ENCODE data around the gene CDX1.

The CDX1 gene

DNA sequence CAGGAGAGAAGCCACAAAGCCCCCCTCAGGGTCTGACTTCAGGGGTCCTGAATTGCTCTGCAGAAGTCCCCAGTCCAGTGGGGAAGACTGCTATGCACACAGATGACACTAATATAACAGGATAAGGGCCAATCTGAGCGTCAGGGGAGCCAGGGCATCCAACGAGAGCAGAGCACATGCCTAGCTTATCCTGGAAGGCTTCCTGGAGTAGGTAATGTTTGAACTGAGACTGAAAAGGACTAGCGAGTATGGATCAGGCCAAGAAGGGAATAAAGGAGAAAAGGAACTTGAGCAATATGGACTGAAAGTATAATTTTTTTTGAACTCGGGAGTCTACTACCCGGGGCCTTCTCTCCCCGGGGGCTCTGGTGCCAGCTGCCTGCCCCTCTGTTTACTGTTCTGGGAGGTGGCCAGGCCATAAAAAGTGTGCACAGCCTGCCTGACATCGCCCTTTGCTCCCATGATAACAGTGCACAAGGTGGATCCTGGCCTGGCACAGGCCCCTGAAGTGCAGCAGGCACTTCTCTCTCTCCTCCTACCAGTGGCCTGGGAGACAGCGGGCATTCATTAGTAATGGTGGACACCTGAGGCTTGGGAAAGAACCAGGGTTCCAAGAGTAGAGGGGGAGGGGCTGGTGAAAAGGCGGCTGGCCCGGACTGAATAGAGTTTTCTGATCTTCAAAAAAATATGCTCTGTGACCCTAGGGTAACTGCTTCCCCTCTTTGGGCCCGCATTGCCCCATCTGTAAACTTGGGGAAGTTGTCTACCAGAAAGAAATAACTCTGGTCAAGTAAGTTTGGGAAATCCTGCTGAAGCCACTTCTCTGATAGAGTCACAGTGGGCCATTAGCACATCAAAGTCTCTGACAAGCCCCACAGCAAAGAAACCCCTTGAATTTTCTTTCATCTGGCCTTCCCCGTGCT lies 18.7 kb downstream of the CDX1 start:
- DNase-seq: no peak

DNA sequence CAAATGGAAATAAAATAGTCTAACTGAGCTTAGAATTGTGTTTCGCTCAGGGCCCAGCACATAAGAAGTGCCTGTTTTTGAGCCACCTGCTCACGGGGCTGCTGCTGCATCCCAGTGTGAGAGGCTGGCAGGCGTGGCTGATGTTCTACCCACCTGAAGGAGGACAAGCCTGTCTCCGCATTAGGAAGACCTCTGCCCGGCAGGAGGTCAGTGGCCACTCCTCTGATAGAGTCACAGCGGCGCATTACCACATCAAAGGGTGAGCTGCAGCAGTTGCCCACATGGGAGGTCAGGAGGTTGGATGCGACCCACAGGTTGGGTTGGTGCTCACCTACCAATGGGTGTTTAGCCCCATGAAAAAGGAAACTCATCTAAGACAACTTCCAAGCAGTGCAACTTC lies 19.6 kb downstream of the CDX1 start:
- DNase-seq: no peak

DNA sequence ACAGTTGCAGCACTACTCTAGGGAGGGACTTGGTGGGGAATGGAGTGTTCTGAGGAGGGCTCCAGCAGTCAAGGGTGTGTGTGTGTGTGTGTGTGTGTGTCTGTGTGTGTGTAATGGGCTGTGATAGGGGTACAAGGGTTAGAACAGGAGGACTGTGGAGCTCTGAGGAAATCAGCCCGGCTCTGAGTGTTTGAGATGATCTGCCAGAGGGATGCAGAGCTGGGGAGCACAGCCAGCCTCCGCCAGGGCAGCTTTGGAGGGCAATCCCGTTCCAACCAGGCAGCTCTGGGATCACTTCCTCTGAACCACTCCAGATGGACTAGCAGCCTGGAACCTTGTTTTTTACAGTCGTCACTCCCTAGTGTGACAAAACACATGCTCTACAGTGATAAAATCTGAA lies 20.3 kb downstream of the CDX1 start:
- no peak for DNase-seq

DNA sequence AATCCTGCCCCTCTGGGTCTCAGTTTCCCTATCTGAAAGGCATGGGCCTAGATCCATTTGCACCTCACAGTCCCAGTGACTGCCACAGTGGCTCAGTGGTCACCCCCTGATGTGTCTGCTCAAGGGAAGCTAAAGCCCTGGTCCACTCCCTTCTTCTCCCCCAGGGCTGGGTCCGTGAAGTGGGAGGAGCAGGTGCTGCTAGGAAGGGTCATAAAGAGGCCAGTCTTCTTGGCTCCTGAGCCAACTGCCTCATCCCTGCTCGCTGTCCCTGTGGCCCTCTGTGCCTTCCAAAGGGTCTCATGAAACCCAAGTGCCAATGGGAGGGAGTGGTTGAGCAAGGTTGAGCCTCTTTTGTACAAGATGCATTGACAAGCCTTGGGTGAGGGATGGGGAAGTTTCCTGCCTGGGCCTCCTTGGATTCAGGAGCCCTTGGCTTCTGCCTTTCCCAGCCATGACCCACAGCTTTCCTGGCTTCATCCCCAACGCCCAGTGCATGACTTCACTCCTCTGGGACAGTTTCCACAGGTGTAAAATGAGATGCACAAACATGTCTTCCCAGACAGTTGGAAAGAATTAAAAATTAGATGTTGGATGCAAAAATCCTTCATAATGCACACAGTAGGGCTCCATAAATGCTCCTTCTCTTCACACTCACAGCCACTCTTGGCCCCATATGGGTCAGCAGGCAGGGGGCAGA lies 21.7 kb downstream of the CDX1 start:
- no peak for DNase-seq

DNA sequence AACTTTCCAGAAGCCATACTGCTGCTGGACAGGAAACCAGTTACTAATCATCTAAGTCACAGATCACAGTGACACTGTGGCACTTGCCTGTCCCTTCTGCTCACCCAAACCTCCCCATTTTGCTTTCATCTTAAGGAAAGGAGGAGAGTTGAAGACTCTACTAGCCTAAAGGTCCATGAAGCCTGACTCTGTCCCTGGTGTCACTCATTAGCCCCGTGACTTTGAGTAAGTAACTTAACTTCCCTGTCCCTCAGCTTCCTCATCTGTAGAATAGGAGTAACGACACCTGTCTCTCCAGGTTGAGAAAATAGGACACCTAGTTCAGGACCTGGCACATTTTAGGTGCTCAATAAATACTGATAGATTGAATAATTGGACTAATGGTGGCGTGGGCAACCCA lies 22.7 kb downstream of the CDX1 start:
- DNase-seq: no peak

DNA sequence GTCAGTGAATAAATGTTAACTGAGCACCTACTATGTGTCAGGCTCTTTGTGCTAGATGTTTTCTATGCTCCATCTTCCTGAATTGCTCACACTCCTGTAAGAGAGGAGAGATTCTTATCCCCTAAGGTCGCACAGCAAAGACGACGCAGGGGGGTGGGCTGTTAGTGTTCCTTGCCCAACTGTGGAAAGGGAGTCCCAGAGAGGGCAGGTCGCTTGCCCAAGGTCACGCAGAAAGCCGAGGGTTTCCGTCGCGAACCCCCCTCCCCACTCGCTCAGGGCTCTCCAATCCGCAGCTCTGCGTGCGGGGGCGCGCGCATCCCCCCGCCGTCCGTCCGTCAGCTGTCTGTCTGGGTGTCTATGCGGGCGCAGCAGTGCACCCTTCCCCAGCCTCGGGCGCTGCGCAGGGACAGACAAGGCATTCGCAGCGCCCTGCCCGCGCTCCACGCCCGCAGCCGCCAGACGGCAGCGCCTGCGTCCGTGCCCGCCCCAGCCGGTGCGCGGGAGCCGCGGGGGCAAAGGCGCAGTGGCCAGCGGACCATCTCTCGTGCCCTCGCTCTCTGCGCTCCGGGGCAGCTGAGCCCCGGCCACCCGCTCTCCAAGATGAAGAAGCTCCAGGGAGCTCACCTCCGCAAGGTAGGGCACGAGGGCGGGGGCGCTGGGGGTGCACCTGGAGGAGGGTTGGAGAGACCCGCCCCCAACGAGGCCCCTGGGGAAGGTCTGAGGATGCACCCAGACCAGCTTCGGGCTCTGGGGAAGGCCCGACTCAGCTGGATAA lies 23.3 kb downstream of the CDX1 start, which contains the start of gene SLC6A7:
Gene SLC6A7 (plus strand): TSS at position 335 of the 775 bp plus-strand sequence. CDS start 266 bp downstream, at position 601.
- DNase-seq: no peak

DNA sequence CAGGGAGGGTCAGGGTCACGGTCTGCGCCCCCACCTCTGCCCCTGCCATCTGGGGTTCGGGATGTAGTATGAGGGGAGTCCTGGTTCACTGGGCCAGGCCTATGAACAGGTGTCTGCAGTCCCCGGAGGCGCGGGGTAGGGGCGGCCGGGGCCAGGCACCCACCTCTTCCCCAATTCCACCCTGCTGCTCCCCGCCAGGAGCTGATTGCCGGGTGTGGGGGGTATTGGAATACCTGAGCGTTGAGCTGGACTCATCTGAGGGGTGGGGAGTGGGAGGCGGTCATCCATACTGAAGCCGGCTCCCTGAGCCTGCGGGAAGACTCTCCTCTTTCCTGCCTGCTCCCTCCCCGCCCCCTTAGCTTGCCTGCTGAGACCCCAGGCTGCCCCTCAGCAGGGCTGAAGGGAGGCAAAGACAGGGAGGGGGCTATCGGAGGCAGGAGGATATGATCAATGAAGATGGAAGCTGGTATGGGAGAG lies 24.0 kb downstream of the CDX1 start:
- DNase-seq: no peak

DNA sequence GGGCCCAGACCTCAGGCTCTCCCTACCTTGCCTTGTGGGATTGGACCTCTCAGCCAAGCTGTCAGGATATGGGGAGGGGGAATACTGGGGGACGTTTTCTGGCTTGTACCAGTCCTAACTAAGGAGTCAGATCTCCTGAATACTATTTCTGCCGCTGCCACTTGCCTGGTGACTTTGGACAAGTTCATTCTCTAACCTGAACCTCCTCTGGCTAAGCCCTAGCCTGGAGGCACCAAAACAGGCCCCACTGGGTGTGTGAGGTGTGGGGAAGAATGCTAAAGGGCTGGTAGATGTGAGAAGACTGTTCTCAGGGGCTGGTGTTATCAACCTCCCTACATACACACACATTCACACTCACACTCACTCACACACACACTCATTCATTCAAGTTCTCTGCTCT lies 24.4 kb downstream of the CDX1 start:
- no peak for DNase-seq

DNA sequence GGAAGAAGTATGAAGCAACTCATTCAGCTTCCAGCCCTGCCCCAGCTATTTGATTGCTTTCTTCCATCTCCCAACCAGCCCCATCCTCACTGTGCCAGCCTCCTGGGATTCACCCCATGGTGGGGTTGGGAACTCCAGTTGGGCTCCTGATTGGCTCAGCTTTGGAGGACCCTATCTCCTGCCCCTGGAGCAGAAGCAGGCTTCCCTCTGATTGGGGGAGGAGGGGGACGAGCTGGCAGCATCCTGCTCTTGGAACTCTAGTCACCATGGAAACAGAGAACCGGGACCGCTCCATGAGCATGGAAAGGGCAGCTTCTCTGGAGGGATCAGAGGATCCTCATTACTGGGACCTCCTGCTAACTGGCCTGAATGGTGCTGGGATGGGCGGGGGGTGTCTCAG lies 25.9 kb downstream of the CDX1 start:
- DNase-seq: no peak

DNA sequence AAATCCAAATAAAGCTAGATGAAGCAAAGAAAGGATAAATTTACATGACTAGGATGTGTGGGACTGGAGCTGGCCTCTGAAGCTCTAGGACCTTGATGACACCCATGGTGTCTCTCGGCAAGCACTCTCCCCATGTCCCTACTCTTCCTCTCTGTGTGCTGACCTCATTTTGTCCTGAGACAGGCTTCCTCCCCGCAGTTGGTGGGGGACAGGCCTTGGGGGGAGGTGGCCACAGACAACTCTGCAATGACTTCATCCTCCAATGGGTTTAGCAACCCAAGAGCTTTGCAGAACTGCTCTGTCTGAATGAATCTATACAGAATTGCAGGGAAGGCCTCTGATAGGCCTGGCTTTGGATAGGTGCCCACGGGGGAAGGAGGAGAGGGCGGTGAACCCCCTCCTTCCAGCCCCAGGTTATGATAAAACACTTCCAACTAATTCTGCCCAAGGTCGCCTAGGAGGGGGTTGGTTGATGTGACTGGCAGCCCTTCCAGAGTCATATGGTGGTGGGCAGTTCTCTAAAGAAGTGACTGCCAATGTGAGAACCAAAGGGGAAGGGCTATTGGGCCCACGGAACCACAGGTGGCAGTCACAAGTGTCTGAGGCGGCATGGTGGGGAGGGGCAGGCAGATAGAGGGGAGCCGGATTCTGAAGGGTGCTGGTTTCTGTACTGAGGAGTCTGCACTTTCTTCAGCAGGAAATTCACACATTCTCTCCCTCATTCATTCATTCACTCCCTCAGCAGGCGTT lies 29.3 kb downstream of the CDX1 start:
- no peak for DNase-seq

DNA sequence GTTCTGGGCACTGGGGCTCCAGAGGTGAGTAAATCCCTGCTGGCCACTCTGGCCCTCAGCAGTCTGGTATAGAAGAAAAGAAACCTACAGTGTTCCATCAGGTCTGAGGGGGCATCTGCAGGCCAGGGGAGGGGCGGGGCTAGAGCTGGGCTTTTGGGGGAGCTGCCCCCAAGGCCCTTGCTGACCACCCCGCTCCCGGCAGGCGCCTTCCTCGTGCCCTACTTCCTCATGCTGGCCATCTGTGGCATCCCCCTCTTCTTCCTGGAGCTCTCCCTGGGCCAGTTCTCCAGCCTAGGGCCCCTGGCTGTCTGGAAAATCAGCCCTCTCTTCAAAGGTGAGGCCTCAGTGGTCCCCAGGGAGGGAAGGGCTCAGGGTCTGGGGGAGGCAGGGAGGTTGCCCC lies 29.9 kb downstream of the CDX1 start:
- DNase-seq: no peak

DNA sequence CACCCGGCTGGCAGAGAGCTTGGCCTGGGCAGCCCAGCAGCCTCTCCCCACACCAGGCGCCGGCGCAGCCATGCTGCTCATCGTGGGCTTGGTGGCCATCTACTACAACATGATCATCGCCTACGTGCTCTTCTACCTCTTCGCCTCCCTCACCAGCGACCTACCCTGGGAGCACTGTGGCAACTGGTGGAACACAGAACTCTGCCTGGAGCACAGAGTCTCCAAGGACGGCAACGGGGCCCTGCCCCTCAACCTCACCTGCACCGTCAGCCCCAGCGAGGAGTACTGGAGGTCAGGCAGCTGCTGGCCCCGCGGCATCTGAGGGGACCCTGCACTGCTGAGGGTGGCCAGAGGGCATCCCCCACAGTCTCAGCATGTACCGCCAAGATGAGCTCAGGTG lies 30.4 kb downstream of the CDX1 start:
- DNase-seq: no peak

DNA sequence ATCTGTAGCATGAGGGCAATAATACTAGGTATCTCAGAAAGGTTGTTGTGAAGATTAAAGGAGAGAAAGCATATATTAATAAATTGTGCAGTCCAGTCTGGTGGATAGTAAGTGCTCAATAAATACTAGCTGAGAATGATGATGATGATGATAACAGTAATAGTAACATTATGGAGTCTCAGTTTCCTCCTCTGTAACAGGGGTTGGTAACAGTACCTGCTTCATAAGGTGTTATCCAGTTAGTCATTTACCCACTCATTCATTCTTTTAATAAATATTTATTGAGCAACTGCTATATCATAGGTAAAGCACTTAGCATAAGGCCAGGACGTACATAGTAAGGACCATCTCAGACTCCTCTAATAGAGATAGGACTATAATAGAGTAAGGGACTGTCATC lies 30.9 kb downstream of the CDX1 start:
- DNase-seq: no peak

DNA sequence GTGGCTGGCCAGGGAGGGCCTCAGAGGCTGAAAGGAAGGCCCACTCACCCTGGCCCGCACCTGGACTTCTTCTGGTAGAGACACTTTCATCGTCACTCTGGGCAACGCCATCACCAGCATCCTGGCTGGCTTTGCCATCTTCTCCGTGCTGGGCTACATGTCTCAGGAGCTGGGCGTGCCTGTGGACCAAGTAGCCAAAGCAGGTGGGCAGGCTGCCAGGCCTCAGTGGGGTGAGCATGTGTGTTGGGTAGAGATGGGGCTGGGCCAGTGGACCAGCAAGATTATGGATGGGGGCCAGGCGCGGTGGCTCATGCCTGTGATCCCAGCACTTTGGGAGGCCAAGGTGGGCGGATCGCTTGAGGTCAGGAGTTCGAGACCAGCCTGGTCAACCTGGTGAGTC lies 35.9 kb downstream of the CDX1 start:
- no peak for DNase-seq

DNA sequence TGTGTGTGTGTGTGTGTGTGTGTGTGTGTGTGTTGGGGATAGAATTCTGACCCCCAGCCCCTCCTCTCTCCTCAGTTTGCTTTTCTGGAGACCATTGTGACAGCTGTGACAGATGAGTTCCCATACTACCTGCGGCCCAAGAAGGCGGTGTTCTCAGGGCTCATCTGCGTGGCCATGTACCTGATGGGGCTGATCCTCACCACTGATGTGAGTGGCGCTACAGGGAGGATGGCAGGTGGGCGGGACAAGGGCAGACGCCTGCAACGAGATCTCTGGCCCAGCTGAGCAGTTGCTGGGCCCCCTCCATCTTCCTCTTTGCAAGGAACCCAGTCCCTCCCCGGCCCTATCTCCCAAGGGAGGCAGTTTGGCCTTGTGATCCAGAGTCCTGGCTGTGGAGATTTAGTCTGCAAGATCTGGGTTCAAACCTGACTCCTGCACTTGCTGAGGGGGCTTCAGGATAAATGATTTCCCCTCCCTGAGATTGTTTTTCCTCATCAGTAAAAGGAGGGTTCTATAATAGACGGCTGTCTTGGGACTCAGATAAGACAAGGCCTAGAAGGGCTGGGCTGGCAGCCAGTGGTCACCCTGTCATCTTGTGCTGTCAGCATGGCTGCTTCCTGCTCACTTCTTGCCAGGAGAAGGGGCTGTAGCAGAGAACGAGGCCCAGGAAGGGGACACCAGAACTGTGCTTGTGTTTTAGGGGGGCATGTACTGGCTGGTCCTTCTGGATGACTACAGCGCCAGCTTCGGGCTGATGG lies 37.4 kb downstream of the CDX1 start:
- no peak for DNase-seq

DNA sequence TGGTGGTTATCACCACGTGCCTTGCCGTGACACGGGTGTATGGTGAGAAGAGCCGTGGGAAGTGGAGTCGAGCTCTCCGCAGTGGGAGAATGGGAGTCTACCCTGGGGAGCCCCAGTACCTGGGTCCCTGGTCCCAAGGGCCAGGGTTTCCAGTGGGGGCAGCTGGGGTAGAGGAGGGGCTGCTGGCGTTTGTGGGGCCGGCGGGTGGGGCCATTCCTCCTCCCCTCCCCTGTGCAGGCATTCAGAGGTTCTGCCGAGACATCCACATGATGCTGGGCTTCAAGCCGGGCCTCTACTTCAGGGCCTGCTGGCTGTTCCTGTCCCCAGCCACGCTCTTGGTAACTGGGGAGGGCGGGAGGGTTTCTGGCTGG lies 38.0 kb downstream of the CDX1 start:
- DNase-seq: no peak

DNA sequence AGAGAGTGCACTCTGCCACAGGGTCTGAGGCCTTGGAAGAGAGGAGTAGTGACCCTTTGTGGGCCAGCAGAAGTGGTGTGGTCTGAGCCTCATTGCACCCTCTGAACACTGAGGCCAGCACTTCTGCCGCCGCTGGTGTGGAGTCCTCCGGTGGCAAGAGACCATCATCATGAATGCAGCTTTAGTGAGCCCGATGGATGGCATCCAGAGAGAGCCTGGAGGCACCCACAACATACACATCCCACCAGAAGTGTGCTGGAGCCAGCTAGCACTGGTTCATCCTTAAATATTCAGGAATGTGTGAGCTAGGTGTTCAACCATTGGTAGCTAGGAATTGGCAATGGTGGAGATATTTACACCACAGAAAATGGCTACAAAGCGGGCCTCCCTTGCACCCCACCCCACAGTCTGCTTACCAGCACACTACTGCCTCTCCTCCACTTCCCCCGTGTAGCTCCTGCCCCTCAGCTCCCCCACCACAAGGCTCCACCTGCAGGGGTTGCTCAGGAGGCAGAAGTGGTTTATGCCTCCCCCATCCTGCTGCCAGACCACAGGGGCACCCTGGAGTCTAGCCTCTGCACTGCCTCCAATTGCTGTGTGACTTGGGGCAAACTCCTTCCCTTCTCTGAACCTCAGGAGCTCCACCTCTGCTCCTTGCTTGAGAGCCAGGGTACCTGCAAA lies 39.7 kb downstream of the CDX1 start:
- DNase-seq: no peak

DNA sequence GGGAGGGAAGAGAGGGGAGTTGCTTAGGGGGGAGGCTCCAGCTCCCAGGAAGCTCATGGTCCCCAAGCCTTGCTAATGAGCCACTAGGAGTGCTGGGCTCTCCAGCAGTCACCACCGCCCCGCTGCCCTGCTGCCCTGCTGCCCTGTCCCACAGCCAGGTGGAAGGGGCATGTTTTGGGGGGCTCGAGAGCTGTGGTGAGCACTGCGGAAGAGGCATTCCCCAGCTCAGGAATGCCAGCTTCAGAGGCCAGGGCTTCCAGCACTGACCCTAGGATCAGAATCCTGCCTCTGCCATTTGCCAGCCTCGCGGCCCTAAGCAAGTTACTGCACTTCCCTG lies 40.2 kb downstream of the CDX1 start:
- no peak for DNase-seq

DNA sequence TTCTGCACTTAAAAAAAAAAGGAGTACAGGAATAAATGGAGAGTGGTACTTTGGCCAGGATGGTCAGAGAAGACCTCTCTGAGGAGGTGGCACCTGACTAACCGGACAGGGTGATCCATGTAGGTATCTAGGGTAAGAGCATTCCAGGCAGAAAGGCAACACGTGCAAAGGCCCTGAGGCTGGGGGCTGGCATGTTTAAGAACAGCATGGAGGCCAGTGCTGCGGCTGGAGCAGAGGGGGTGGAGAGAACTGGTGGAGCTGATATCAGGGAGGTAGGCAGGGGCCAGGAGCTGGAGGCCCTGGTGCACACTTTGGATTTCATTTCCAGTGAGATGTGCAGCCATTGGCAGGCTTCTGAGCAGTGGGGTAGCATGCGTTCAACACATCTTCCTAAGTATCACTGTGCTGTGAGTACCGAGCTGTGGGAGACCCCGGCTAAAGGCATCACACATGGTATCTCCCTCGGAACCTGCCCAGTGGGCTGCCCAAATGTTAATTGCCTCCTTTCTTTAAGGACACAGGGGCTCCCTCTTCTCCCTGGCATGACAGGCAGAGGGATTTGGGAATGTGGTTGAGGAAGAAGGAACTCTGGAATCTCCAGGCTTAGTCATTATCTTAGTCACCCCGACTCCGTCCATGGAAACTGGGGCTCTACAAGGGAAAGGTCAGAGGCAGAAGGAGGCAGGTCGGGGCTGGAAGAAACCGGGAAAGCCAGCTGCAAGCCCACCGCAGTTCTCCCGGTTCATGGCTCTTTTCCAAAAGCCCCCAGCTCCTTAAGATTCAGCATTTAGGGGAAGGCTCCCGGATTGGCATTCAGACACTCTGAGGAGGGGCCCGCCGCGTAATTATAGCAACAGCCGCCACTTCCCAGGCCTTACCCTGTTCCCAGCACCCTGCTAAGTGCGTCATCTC lies 41.9 kb downstream of the CDX1 start:
- DNase-seq: no peak

DNA sequence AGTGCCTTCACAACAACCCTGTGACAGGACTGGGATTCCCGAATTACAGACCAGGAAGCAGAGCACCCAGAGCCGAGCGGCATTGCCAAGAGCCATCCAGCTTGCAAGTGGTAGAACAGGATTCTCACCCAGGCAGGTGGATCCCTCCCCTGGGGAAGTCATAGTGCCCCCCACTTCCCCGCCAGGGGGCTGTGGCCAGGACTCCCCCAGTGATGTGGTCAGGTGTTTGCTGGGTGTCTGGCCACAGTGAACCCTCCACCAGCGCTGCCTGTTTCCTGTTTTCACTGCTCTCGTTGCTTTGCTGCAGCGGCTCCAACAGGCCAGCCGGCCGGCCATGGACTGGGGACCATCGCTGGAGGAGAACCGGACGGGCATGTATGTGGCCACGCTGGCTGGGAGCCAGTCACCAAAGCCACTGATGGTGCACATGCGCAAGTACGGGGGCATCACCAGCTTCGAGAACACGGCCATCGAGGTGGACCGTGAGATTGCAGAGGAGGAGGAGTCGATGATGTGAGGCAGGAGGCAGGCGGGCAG lies 42.6 kb downstream of the CDX1 start:
- no peak for DNase-seq

Data from central memory CD4-positive, alpha-beta T cell (primary cell).